Left lung (tissue), 10 donors: Measurements from ENCODE around the gene MFSD6. TPM values are rescaled to one million over a fixed set of nuclear protein-coding genes. Genes with fewer than 3 reads are reported as not detected.
A peak's percentile ranks its signal among the peaks of the same experiment; 100 is the strongest.

Source experiments
- ATAC-seq: fragments of 200-7000 bp; cut with Tn5 transposase; one replicate; pipeline ENCODE4 v1.9.1; 2020; ENCODE audit warnings: moderate library complexity
- DNase-seq, 4 donors: peaks; one replicate each; pipeline ENCODE4 v3.0.0-alpha.2; 2013 to 2020
- H3K27ac ChIP-seq, 2 donors: fragments of 200-600 bp; sonication (generic) in 1 of 2; one replicate each; pipeline versions ENCODE4 v1.5.0 to v1.8.0; 2020 to 2021
- H3K27me3 ChIP-seq, 2 donors: fragments of 200-600 bp; sonication (generic) in 1 of 2; one replicate each; pipeline versions ENCODE4 v1.5.0 to v1.8.0; 2020 to 2021
- H3K36me3 ChIP-seq, 2 donors: fragments of 200-600 bp; sonication (generic) in 1 of 2; one replicate each; pipeline versions ENCODE4 v1.5.0 to v1.8.0; 2020 to 2021
- H3K4me1 ChIP-seq, 2 donors: fragments of 200-600 bp; one replicate each; pipeline ENCODE4 v1.8.0; 2021
- H3K4me3 ChIP-seq, 2 donors: fragments of 200-600 bp; sonication (generic) in 1 of 2; one replicate each; pipeline versions ENCODE4 v1.5.0 to v1.8.0; 2020 to 2021; ENCODE audit warnings: mild to moderate bottlenecking in 1 of 2
- H3K9me3 ChIP-seq, 2 donors: fragments of 200-600 bp; sonication (generic) in 1 of 2; one replicate each; pipeline versions ENCODE4 v1.5.0 to v1.8.0; 2020 to 2021
- intact Hi-C, 2 donors: fragments of 100-400 bp; cut with DNase I; formaldehyde crosslinking; loops; one replicate each; pipeline versions ENCODE4 v1.11.2 to v1.14.2; 2022
- polyA plus RNA-seq, 6 donors: library from polyadenylated mRNA; unstranded; fragments of 120-200 nt; gene quantifications; one replicate each; pipeline ENCODE4 v1.2.1, GENCODE V29; 2013; ENCODE audit not compliant: insufficient read length in 6 of 6
- total RNA-seq, 2 donors: library from RNA; stranded (reverse); fragmentation: NEBNext Ultra II Directional; extraction: Animal tissue kit (Norgen Biotek cat#: 25700); gene quantifications; one replicate each; pipeline ENCODE4 v1.2.1, GENCODE V29; 2021
- TF ChIP-seq, protein P1 (sequence below), 2 donors: fragments of 200-600 bp; sonication (generic) in 1 of 2; IDR thresholded peaks; one replicate each; pipeline versions ENCODE4 v1.5.0 to v1.8.0; 2021; ENCODE audit warnings: antibody characterized with exemption in 2 of 2
- donor health status: DM: no; HTN: yes; CAD: no.
- donor health status: DM: no; HTN: no; CAD: no.

MFSD6 gene
- total and polyA plus RNA-seq, 8 donors = 21.5 to 46.6 (median 24.8) TPM

DNA sequence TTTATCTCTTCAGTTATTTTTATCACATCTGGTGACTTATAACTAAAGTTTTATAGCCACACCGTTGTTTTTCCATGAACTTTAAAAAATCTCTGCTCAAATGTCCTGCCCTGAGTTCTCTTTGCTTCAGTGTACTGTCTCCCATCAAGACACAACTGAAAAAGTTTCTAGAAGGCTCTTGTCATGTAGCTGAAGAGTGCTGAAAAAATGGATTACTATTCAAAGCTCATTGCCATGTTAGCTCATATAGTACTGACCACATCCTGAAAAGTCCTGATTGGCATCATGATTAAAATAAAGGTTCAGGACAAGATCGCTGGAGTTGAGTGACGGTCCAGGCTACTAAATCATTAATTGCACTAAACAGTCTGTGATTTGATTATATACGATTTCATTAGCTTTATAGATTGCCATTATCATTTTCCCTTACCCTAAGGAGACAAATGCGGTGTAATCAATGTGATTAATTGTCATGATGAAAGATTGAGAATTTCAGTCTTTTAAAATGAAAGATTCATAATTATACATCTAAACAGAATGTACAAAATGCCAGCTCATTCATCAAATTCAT lies 62.2 kb downstream of the MFSD6 start:
- Histone ChIP-seq H3K4me1 (peaks cover 16 to 21% of the 10 kb centered on the region in 2 donors), H3K4me3 (no peak overlapping the region), H3K9me3 (no peaks in the 10 kb centered on the region), H3K36me3 (peaks cover 0 to 11% of the 10 kb centered on the region in 2 donors), H3K27me3 (no peaks in the 10 kb centered on the region), H3K27ac (peak overlapping the region; percentile 57 to 79)
- ATAC-seq (no peak), DNase-seq (no peak)
- intact Hi-C loops = no loop called here
- TF ChIP-seq, protein P1, sequence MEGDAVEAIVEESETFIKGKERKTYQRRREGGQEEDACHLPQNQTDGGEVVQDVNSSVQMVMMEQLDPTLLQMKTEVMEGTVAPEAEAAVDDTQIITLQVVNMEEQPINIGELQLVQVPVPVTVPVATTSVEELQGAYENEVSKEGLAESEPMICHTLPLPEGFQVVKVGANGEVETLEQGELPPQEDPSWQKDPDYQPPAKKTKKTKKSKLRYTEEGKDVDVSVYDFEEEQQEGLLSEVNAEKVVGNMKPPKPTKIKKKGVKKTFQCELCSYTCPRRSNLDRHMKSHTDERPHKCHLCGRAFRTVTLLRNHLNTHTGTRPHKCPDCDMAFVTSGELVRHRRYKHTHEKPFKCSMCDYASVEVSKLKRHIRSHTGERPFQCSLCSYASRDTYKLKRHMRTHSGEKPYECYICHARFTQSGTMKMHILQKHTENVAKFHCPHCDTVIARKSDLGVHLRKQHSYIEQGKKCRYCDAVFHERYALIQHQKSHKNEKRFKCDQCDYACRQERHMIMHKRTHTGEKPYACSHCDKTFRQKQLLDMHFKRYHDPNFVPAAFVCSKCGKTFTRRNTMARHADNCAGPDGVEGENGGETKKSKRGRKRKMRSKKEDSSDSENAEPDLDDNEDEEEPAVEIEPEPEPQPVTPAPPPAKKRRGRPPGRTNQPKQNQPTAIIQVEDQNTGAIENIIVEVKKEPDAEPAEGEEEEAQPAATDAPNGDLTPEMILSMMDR (IDR thresholded peaks at IDR 0.05) = no peak

DNA sequence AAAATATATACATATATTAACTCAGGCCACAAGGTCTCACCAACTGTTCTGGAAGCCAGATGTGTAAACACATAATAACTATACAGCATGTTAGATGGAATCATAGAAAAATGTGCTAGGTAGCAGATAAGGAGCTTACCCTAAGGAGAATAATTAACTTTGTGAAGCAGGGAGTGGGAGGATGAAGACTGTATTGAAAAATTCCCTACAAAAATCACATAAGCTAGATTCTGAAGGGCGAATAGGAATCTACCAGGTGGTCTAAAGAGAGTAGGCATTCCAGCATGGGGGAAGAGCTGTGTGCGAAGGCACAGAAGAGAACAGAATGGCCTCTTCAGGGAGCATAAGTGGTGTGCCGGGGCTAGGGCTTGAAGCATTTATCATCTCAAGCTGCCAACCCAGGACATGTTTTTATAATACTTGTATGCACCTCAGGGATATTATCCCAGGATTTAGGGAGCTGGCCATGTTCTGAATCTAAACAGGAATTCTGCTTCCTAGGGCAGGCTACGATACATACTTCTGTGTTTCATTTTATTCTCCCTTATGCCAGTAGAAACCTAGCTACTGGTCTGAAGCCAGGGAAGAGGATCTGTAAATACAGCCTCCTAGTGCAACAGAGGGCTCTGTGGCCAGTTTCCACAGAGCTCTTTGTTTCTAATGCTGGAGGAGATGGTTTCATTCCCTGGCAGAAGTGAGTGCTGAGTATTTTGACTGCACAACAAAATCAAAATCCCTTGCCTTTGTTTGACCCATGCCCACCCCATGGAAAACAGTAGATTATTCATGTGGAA lies 69.7 kb downstream of the MFSD6 start:
- Histone ChIP-seq H3K27me3 (no peaks in the 10 kb centered on the region), H3K4me3 (no peak overlapping the region), H3K27ac (peak overlapping the region in 1 of 2 donors; percentile 43), H3K9me3 (no peaks in the 10 kb centered on the region), H3K36me3 (no peaks in the 10 kb centered on the region), H3K4me1 (no peaks in the 10 kb centered on the region)
- ATAC-seq (peak; percentile 59), DNase-seq (no peak)
- intact Hi-C loops = no loop called here
- TF ChIP-seq, protein P1 (IDR thresholded peaks at IDR 0.05) = no peak

DNA sequence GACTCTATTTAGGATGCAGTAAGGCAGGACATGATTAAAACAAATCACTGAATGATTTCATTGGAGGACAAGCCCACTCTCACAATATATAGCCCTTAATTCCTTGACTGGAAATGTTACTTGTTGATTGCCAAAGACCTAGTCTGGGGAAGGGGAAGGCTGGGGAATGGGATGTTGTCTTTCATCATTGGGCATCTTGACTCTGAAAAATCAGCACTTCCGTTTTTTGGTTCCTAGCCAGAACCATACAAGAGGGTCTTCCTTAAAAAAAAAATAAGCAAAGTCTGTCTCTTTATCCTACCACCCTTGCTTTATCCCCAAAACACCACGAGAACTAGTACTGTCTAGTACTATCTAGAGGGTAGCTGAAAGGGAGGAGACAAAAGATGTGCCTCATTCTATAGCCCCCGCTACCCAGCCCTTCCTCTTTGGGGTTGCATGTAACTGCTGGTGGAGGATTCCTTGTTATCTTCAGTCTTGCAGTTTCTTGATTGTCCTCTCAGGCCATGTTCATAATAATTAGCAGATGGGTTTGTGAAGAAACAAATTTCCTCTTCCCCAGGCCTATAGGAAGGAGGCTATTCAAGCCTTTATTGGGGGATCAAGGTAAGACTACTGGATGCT lies 70.5 kb downstream of the MFSD6 start:
- Histone ChIP-seq H3K27ac (peak overlapping the region in 1 of 2 donors; percentile 43), H3K27me3 (no peaks in the 10 kb centered on the region), H3K36me3 (no peaks in the 10 kb centered on the region), H3K4me1 (no peaks in the 10 kb centered on the region), H3K9me3 (no peaks in the 10 kb centered on the region), H3K4me3 (no peak overlapping the region)
- DNase-seq (no peak), ATAC-seq (no peak)
- TF ChIP-seq, protein P1 (IDR thresholded peaks at IDR 0.05) = no peak
- intact Hi-C loops = no loop called here

DNA sequence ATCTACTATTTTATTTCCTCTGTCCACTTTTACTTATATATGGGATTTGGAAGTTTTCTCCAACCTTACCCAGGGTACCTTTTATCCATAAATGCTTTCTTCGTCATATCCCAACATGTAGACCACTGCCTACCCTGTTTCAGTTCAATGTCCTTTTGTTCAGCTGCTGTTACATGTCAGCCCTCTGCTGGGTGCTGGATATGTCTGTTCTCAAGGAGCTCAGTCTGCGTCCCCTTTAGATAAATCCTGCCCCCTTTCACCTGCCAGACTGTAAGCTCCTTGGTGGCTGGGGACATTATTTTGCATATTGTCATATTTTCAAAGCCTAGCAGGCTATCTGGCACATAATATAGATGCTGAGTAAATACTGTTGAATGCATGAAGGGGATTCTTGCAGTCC lies 73.2 kb downstream of the MFSD6 start:
- TF ChIP-seq, protein P1 (IDR thresholded peaks at IDR 0.05) = no peak
- H3K36me3 ChIP-seq = no peaks in the 10 kb centered on the region
- no peaks in the 10 kb centered on the region for H3K27me3 ChIP-seq
- intact Hi-C loops = no loop called here
- no peak overlapping the region for H3K4me3 ChIP-seq
- DNase-seq = no peak
- no peak overlapping the region for H3K27ac ChIP-seq
- ATAC-seq = no peak
- H3K9me3 ChIP-seq = no peaks in the 10 kb centered on the region
- H3K4me1 ChIP-seq = no peaks in the 10 kb centered on the region

DNA sequence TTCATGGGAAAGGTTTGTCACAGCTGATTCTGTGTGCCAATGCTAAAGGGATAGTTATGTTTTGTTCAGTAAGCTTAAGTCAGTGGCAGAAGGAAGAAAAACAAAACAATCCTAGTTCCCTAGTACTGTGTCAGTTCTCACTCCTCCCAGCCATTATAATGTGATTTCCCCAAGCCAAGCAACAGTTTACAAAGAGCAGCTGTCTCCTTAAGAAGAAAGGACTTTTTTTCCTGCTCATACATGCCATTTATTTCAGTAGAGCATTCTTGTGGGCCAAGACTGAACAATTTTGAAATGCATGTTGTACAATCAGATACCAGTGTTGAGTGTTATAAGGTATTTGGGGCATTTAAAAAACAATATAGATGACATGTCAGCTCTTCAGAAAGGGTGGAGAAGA lies 74.3 kb downstream of the MFSD6 start:
- H3K9me3 ChIP-seq = no peaks in the 10 kb centered on the region
- no peaks in the 10 kb centered on the region for H3K4me1 ChIP-seq
- ATAC-seq (peak; percentile 31), DNase-seq (peak in 2 of 4 donors; percentile 73 to 85)
- no peak overlapping the region for H3K27ac ChIP-seq
- H3K4me3 ChIP-seq = no peak overlapping the region
- TF ChIP-seq, protein P1 (IDR thresholded peaks at IDR 0.05) = no peak
- H3K36me3 ChIP-seq = no peaks in the 10 kb centered on the region
- intact Hi-C loops = no loop called here
- no peaks in the 10 kb centered on the region for H3K27me3 ChIP-seq
